Measurements from ENCODE around the gene TANGO2. TPM values are rescaled to one million over a fixed set of nuclear protein-coding genes. Genes with fewer than 3 reads are reported as not detected.
A peak's percentile ranks its signal among the peaks of the same experiment; 100 is the strongest.

Gene TANGO2
- total RNA-seq, 1 experiment from 2014 or later = 21.5 TPM

DNA sequence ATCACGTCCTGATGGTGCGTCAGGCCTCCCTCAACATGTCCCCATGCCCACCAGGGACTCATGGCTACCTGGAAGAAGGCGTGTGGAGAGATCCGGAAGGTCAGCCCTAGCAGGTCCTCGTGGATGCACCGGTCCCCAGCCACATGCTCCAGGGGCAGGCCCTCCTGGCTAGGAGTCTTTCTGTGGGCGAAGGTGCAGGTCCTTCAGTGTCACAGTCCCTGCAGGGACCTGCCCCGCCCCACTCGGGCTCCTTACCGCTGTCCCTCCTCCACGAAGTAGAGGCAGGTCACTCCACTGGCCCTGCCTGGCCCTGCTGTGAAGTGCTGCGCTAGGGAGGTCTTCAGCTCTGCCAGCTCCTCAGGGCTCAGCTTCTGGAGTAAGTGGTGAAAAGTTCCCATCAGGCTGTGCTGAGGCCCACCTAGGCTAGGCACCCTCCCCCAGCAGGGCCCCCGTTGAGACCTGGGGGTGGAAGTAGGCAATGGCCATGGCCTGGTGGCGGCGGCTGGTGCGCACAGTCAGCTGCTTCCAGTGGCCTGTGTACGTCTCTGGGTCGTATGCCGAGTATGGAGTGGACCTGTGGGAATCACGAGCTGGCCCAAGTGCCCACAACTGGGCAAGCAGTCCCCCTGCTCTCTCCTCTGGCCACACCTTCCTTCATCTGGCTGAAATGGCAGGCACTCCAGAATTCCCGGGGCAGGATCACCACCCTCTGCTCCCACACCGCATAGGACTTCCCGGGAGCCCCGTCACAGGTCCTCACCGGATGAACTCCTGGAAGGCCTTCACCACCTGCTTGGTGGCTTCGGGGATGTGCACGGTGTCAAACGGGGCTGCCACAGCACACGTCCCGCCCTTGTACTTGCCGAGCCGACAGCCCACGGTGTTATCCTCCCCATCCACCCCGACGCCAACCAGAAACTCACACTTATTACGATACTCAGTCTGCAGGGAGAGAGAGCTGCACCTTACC, 93.9 kb downstream of the TANGO2 start:
- Histone ChIP-seq H3K27me3 (replicated peaks; ENCODE audit: insufficient read depth, low read depth, low read length, poor library complexity) (no peaks in the 10 kb centered on the region), H3K36me3 (ENCODE audit: insufficient read depth, low read length, poor library complexity, severe bottlenecking) (peaks cover 66% of the 10 kb centered on the region), H3K9me3 (ENCODE audit: low read depth, low read length, poor library complexity, severe bottlenecking) (no peaks in the 10 kb centered on the region), H3K4me1 (ENCODE audit: insufficient read depth, low read length, poor library complexity, severe bottlenecking) (peaks cover 19% of the 10 kb centered on the region), H3K27ac (ENCODE audit: low read depth, low read length, poor library complexity, severe bottlenecking) (no peak overlapping the region), H3K4me3 (ENCODE audit: low read depth, low read length, poor library complexity, severe bottlenecking) (peak overlapping the region; percentile 95)
- TF ChIP-seq, protein P1, sequence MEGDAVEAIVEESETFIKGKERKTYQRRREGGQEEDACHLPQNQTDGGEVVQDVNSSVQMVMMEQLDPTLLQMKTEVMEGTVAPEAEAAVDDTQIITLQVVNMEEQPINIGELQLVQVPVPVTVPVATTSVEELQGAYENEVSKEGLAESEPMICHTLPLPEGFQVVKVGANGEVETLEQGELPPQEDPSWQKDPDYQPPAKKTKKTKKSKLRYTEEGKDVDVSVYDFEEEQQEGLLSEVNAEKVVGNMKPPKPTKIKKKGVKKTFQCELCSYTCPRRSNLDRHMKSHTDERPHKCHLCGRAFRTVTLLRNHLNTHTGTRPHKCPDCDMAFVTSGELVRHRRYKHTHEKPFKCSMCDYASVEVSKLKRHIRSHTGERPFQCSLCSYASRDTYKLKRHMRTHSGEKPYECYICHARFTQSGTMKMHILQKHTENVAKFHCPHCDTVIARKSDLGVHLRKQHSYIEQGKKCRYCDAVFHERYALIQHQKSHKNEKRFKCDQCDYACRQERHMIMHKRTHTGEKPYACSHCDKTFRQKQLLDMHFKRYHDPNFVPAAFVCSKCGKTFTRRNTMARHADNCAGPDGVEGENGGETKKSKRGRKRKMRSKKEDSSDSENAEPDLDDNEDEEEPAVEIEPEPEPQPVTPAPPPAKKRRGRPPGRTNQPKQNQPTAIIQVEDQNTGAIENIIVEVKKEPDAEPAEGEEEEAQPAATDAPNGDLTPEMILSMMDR (conservative IDR thresholded peaks at IDR 0.05; ENCODE audit: low read depth, low read length) = no peak
- TF ChIP-seq EZH2 (IDR thresholded peaks at IDR 0.05; ENCODE audit: borderline replicate concordance, low read depth, low read length, poor library complexity, severe bottlenecking) = no peak
- ChIA-PET POLR2A (ENCODE audit: low non-redundant PET) (no interaction called here), CTCF (no interaction called here)
- no peak for DNase-seq (ENCODE audit: low spot score)
- no TSS peak for BruUV-seq (replicated peaks)
- intact Hi-C loops (cut with micrococcal nuclease; ENCODE audit: unreplicated experiment) = no loop called here

DNA sequence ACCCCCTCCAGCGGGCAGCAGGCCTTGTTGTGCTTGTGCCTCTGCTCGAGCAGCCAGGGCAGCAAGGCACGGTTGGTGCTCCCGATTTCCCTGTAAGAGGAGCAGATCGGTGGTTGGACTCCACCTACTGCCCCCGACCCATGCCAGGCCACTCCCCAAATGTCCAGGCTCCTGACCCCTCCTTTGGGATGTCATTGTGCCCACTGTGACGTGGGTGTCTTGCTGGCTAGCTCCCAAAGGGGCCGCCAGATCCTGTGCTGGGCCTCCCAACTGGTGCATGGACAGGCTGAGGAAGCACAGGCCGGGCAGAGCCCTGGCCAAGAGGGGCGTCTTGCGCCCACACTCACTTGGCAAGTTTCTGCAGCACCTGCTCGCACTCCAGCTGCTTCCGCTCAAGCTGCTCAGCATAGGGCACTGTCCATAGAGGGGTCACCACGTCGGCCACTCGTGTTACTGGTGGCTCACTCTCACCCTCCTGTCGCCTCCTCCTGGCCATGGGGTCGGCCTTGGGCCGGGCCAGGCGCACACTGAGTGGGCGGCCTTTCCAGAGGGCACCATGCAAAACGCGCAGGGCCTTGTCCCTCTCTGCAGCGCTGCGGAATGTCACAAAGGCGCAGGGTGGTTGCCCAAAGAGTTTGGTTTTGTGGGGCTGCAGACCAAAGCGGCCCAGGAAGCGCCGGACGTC, 94.9 kb downstream of the TANGO2 start, which contains the start of gene RANBP1:
Gene RANBP1, plus strand, starts transcription at position 414 of the 685 bp plus-strand sequence. Its CDS starts 81 bp downstream, at position 495.
- peaks cover 19% of the 10 kb centered on the region for H3K4me1 ChIP-seq (ENCODE audit: insufficient read depth, low read length, poor library complexity, severe bottlenecking)
- no TSS peak for BruUV-seq (replicated peaks)
- no peaks in the 10 kb centered on the region for H3K27me3 ChIP-seq (replicated peaks; ENCODE audit: insufficient read depth, low read depth, low read length, poor library complexity)
- intact Hi-C loops (cut with micrococcal nuclease; ENCODE audit: unreplicated experiment) = no loop called here
- CTCF ChIA-PET = no interaction called here
- no peak for DNase-seq (ENCODE audit: low spot score)
- H3K27ac ChIP-seq (ENCODE audit: low read depth, low read length, poor library complexity, severe bottlenecking) = peak within 1 kb of the TSS; percentile 95
- H3K4me3 ChIP-seq (ENCODE audit: low read depth, low read length, poor library complexity, severe bottlenecking) = peak within 1 kb of the TSS; percentile 95
- TF ChIP-seq, protein P1 (conservative IDR thresholded peaks at IDR 0.05; ENCODE audit: low read depth, low read length) = no peak
- TF ChIP-seq EZH2 (IDR thresholded peaks at IDR 0.05; ENCODE audit: borderline replicate concordance, low read depth, low read length, poor library complexity, severe bottlenecking) = no peak
- no peaks in the 10 kb centered on the region for H3K9me3 ChIP-seq (ENCODE audit: low read depth, low read length, poor library complexity, severe bottlenecking)
- POLR2A ChIA-PET (ENCODE audit: low non-redundant PET) = no interaction called here
- peaks cover 66% of the 10 kb centered on the region for H3K36me3 ChIP-seq (ENCODE audit: insufficient read depth, low read length, poor library complexity, severe bottlenecking)

DNA sequence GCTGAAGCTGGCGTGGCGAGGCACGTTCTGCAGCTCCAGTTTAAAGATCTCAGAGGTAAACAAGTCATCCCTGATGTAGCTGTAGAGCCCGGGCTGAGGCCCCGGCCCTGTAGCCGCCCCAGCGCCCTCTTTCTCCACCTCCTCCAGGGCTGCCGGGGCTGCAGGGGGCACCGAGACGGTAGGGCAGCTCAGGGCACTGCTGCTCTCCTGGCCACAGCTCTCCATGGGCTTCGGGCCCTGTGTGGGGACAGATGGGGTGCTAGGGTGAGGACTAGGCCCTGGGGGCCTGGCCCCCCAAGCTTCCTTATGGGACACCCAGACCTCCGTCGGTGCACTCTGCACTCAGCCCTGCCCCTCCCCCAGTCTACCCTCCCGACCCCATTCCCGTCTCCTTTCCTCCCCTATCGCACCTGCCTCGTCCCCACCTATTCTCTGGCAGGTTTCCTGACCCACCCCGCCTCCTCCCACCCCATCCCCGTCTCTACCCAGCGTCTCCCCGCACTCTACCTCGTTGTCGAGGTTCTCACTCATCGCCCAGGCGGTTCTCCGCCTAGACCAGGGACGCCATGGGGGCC, 95.6 kb downstream of the TANGO2 start:
- TSS peak; percentile 55 for BruUV-seq (replicated peaks)
- H3K27me3 ChIP-seq (replicated peaks; ENCODE audit: insufficient read depth, low read depth, low read length, poor library complexity) = no peaks in the 10 kb centered on the region
- intact Hi-C loops (cut with micrococcal nuclease; ENCODE audit: unreplicated experiment) = no loop called here
- peak overlapping the region; percentile 95 for H3K27ac ChIP-seq (ENCODE audit: low read depth, low read length, poor library complexity, severe bottlenecking)
- peaks cover 66% of the 10 kb centered on the region for H3K36me3 ChIP-seq (ENCODE audit: insufficient read depth, low read length, poor library complexity, severe bottlenecking)
- CTCF ChIA-PET = no interaction called here
- peaks cover 19% of the 10 kb centered on the region for H3K4me1 ChIP-seq (ENCODE audit: insufficient read depth, low read length, poor library complexity, severe bottlenecking)
- POLR2A ChIA-PET (ENCODE audit: low non-redundant PET) = interaction anchor here (0.8 kb wide), 1 partner anchor 942 kb away, joined by 8 read pairs; no protein-coding TSS in a partner anchor
- no peaks in the 10 kb centered on the region for H3K9me3 ChIP-seq (ENCODE audit: low read depth, low read length, poor library complexity, severe bottlenecking)
- DNase-seq (ENCODE audit: low spot score) = no peak
- peak overlapping the region; percentile 95 for H3K4me3 ChIP-seq (ENCODE audit: low read depth, low read length, poor library complexity, severe bottlenecking)
- TF ChIP-seq EZH2 (IDR thresholded peaks at IDR 0.05; ENCODE audit: borderline replicate concordance, low read depth, low read length, poor library complexity, severe bottlenecking) = no peak
- TF ChIP-seq, protein P1 (conservative IDR thresholded peaks at IDR 0.05; ENCODE audit: low read depth, low read length) = no peak

Data from A673 (cell line).